GM21515 (cell line): ENCODE results near the gene CSF1.

Experiments used
- ATAC-seq: cut with Tn5 transposase; IDR thresholded peaks from one replicate; pipeline ENCODE4 v1.9.1; 2021; ENCODE audit not compliant: unreplicated experiment

CSF1 gene

DNA sequence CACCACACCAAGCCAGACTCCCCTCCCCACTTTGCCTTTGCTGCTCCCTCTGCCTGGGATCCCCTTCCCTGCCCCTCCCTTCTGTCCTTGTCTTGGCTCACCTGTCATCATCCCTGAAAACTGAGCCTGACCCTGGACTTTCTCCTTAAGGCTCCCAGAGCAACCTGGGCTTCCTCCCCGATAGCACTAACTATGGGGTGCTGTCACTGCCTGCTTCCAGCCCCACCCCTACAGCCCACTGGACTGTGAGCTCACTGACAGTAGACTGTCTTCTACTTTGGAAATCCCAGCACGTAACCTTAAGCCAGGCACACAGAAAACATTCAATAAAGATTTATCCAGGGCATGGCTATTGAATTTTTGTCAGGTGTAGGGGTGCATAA, 9.5 kb upstream of the CSF1 start:
- ATAC-seq: no peak

DNA sequence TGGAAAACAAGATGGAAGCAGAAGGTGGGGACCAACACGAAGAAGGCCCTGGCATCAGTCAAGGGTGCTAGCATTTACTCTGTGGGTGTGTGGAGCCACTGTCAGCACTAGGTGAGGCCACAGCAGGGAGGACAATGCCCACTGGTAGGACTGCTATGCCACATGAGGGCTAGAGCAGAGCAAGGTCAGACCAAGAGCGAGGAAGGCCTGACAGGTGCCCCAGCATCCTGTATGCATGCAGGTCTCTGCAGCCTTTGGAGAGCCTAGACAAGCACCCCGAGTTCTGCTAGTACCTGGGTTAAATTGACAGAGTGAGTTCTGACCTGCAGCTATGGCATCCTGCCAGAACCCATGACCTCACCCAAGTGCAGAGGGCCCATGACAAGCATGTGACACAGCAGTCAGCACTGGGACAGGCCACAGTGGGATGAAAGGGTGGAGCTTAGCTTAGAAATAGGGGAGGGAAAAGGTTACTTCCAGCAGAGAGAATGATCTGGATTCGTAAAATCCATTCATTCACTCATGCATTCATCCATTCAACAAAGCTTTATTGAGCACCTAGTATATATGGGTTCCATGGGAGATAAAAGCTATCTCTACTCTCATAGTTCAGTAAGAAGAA, 9.0 kb upstream of the CSF1 start:
- ATAC-seq: no peak

GRCh38 chr1:109902204-109902985, 8.3 kb upstream of the CSF1 start:
- ATAC-seq: no peak

DNA sequence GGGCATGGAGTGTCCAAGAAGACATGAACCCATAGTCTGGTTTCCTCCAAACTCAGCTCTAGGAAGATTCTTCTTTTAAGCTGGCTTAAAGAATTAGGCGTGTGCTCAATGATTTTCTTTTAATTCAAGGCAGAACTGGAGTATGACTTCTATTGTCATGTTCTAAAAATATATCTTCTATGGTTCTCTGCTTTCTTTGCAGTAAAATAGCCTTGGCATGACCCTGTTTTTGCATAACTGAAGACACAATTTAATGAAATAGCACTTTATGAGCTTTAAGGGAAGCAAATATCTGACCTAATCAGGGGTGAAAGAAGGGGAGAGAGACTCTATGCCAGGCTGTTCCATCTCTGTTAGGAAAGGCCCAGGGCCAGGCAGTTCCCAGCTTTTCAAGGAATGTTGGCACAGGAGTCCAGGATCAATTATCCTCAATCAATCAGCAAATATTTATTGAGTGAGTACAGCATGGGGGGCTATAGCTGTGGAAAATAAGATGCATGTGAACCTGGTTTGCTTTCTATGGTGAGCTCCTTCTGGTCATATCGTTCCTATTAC, 7.2 kb upstream of the CSF1 start:
- no peak for ATAC-seq

- no peak for ATAC-seq
These were observed 6.4 kb upstream of the CSF1 start for GRCh38 chr1:109904105-109904817.

GRCh38 chr1:109905491-109905890, 5.2 kb upstream of the CSF1 start:
- ATAC-seq: no peak

DNA sequence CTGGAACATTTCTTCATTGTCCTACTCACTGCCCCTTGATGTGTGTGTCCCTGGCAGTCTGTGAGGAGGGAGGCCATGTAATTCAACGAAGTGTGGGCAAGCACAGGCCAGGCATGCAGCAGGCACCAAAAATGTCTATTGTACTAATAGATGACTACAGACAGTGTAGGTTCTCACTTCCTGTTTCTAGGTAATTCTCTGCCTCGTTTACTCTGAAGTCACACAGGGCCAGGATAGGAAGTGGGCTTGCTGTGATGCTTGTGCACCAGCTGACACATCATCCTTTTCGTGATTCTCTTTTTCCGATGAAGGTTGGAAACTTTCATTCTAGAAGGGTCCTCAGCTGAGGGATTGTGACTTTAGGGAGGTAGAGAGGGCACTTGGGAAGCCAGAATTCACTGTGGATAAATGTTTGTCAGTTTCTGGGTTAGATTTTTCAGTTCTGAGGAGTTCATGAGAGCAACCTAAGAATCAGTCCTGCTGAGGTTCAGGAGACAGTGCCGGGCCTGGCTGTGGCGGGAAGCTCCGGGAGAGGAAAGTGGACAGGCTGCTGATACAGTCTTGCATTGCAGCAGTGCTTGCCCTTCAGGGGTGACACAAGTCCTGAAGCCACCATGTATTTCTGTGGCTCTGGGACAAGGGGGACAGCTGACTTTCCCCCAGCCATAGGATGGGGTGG, 4.3 kb upstream of the CSF1 start:
- peak; percentile 84 for ATAC-seq

- no peak for ATAC-seq
These were observed 3.8 kb upstream of the CSF1 start for GRCh38 chr1:109906839-109907180.

- ATAC-seq: no peak
These were observed 3.4 kb upstream of the CSF1 start for GRCh38 chr1:109907190-109907774.

DNA sequence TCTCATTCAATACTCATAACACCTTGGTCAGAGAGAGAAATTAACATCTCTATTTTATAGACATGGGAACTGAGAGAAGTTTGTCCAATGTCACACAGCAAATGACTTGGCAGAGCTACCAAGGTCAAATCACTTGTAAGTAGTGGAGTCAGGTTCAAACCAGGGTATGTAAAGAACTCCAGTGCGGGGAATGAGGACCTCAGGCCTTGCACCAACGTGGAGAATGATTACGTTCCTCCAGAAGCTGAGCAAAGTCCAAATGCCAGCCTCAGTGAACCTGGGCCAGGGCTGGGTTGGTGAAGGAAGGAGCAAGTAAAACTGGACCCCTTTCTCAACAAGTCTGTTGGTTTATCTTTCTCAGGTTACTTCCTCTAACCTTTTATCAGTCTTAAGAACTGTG, 1.8 kb upstream of the CSF1 start:
- ATAC-seq: no peak

- ATAC-seq: no peak
These were observed 1.1 kb upstream of the CSF1 start for GRCh38 chr1:109909561-109909960.

- no peak for ATAC-seq
These were observed 532 bp downstream of the CSF1 start for GRCh38 chr1:109910963-109911798.

DNA sequence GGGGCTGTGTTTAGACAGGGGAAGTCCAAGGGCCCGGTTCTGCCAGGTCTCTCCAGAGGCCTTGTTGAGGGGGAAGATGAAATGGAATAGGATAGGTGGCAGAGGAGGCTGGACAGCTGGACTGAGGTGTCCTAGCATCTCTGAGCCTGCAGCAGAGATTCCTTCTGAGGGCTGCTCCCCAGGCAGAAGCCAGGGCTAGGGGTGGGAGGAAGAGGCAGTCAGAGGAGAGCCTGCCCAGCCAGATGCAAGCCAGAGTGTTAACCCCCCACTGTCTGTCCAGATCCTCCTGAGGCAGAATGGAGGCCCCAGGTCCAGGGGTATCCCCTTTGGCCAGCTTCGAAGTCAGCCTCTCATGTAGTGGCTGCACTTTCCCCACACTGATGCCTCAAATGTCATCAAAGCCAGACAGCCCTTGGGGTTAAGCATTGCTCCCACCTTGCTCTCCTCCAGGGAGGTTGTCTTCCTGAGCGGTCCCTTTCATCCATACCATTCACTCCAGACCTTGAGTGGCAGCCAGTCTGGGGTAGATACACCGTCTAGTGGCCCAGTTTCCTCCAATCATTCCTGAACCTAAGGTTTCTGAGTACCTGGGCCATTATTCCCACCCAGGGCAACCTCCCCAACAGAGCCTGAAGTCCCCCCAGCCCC, 1.7 kb downstream of the CSF1 start:
- no peak for ATAC-seq

DNA sequence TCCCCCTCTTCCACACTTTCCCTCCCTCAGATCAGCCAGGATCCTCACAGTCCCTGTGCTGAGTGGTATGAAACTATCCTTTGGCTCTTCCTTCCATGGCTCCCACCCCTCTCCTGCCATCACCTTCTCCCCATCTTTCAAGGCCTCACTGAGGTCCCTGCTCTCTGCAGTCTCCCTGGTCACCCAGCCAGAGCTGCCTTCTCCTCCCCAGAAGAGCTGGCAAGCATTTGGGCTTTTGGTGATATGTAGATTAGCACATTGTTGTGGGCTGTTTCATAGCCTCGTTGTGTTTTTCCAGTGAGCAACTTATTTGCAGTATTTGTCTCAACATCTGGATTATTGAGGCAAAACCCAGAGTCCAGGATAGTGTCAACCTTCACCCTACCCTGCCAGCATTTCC, 2.2 kb downstream of the CSF1 start:
- no peak for ATAC-seq

GRCh38 chr1:109913360-109913879, 2.8 kb downstream of the CSF1 start:
- no peak for ATAC-seq

DNA sequence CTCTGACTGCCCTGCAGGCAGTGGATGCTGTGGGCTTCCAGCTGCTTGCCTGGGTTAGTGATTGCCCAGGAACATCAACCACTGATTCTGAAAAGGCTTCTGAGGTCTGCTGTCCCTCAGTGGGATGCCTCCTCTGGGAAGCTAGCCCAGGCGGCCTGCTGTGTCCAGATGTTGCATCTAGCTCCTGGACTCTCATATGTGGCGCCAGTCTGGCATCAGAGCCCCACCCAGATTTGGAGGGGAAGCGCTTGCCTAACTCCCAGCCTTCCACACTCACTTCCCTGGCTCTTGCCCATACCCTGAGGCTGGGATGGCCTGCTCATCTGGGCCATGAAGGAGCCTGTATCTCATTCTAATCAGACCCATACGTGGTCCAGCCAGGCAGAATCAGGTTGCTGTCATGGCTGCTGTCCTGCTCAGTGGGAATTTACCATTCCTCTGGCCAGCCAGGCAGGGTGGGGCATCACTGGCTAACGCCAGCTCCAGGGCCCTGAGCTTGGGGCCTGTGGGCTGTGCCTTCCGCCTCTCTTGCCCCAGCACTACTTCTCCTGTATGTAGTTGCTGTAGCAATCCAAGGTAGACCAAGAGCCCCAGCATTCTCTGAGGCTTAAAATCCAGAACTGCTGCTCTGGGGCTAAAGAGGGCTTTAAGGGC, 4.1 kb downstream of the CSF1 start:
- no peak for ATAC-seq

DNA sequence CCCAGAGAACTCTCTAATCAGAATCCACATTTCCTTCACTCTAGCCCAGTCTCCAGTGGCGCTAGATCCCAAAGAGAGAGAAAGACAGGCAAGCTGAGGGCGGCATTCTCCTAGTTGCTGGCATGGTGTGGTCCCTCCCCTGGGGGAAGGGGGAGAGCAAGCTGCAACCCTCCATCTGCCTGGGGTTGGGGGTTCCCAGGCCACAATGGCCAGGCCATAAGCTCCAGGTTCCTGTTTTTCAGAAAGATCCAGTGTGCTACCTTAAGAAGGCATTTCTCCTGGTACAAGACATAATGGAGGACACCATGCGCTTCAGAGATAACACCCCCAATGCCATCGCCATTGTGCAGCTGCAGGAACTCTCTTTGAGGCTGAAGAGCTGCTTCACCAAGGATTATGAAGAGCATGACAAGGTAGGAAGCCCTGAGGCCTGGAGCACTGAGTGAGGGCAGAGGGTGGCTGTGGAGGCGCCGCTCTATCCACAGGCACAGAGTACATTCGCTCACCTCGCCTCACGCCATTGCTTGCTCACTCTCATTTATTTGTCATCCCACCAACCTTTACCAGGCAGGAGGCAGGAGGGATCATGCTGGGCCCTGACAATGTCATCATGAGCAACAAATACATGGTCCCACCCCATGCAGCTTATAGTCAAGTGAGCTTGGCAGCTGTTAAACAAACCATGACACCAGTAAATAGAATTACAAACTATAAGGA, 6.6 kb downstream of the CSF1 start:
- no peak for ATAC-seq
